RPMI7951 (cell line): Measurements from ENCODE around the gene PEX6. TPM values are rescaled to one million over a fixed set of nuclear protein-coding genes. Genes with fewer than 3 reads are reported as not detected.
A peak's percentile ranks its signal among the peaks of the same experiment; 100 is the strongest.

Experiments
- DNase-seq: peaks from one replicate; pipeline ENCODE4 v3.0.0-alpha.2; 2012; ENCODE audit warnings: low read depth
- total RNA-seq: library from RNA; depleted of rRNA; stranded (reverse); fragments of >200 nt; shearing (Covaris generic); gene quantifications from 2 replicates; pipeline ENCODE4 v1.2.3, GENCODE V29; 2014; rRNA removed

The PEX6 gene, protein sequence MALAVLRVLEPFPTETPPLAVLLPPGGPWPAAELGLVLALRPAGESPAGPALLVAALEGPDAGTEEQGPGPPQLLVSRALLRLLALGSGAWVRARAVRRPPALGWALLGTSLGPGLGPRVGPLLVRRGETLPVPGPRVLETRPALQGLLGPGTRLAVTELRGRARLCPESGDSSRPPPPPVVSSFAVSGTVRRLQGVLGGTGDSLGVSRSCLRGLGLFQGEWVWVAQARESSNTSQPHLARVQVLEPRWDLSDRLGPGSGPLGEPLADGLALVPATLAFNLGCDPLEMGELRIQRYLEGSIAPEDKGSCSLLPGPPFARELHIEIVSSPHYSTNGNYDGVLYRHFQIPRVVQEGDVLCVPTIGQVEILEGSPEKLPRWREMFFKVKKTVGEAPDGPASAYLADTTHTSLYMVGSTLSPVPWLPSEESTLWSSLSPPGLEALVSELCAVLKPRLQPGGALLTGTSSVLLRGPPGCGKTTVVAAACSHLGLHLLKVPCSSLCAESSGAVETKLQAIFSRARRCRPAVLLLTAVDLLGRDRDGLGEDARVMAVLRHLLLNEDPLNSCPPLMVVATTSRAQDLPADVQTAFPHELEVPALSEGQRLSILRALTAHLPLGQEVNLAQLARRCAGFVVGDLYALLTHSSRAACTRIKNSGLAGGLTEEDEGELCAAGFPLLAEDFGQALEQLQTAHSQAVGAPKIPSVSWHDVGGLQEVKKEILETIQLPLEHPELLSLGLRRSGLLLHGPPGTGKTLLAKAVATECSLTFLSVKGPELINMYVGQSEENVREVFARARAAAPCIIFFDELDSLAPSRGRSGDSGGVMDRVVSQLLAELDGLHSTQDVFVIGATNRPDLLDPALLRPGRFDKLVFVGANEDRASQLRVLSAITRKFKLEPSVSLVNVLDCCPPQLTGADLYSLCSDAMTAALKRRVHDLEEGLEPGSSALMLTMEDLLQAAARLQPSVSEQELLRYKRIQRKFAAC
- total RNA-seq = 16.5 and 18.1 TPM in 2 replicates

- peak; percentile 87 for DNase-seq
Observed at GRCh38 chr6:42978839-42979522, at the start of gene PEX6. Gene PEX6, minus strand, starts transcription at chr6:42979181. Its CDS starts 31 bp downstream, at chr6:42979150.

GRCh38 chr6:43026365-43026764, 47.4 kb upstream of the PEX6 start:
- DNase-seq = no peak

DNA sequence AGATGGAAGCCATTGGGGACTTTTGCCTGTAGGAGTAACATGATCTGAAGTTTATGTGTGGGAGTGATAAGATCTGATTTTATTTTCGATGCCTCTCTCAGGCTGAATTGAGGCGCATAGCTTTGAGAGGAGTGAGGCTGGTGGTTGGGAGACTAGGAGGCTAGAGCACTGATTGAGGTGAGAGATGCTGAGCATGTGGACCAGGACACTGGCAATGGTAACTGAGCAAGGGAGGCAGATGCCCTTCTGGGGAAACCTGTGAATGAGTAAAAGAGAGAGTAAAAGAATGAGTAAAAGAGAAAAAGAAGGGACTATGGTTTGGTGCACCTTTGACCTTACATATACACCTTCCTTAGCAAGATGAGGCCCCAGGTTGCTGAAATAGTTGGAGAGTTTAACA, 45.5 kb upstream of the PEX6 start:
- no peak for DNase-seq

GRCh38 chr6:43021270-43022047, 42.5 kb upstream of the PEX6 start, which contains the start of gene RRP36:
Gene RRP36, plus strand, starts transcription at chr6:43021623. Its CDS starts 32 bp downstream, at chr6:43021655.
- peak; percentile 72 for DNase-seq

GRCh38 chr6:43020847-43021246, 41.9 kb upstream of the PEX6 start:
- DNase-seq = peak; percentile 29

- no peak for DNase-seq
Observed at GRCh38 chr6:43020052-43020705, 41.2 kb upstream of the PEX6 start.

DNA sequence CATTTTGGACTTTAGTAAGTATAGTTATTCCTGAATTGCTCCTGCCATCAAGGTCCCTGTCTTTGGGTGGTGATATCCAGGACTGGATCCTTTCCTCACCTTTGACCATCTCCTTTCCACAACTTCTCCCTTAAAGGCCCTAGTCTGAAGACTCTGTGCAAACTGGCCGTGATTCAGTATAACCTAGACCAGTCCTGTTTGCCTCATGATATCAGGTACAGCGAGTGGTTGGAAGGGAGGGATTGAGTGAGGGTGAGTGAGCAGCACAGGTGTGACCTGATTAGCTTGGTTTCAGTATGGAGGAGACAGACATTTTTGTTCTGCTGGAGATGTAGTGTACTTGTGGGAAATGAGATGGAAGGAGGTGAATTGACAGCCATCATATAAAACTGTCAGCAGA, 40.2 kb upstream of the PEX6 start:
- no peak for DNase-seq

- no peak for DNase-seq
Observed at GRCh38 chr6:43016943-43017334, 38.0 kb upstream of the PEX6 start.

- no peak for DNase-seq
Observed at GRCh38 chr6:43016176-43016942, 37.4 kb upstream of the PEX6 start.

DNA sequence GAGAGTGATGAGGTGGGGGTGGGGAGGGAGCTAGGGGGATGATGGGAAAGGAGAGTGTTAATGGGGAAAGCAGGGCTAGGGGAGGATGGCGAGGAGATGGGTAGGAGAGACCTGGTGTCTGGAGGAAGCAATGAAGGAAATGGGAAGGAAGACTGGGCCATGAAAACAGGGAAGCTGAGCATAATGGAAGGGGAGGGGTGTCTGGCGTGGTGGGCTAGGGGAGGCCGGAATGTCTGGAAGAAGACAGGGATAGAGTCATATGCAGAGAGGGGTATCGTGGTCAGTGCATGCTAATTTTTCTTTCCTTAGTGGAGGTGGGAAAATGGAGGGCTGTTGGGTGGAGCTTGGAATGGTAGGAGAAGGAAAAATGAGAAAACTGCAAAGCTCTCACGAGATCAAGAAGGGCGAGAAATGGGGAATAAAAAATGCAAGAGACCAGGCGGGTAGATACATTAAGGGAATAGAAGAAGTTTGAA, 35.5 kb upstream of the PEX6 start:
- peak; percentile 37 for DNase-seq

- peak; percentile 100 for DNase-seq
Observed at GRCh38 chr6:43013843-43014433, 35.0 kb upstream of the PEX6 start, which contains the start of the genes KLHDC3 and MEA1. Gene KLHDC3, plus strand, starts transcription at chr6:43014249. Its CDS starts 2,944 bp downstream, at chr6:43017193. Gene MEA1, minus strand, starts transcription at chr6:43013946. Its CDS starts 133 bp downstream, at chr6:43013813.

DNA sequence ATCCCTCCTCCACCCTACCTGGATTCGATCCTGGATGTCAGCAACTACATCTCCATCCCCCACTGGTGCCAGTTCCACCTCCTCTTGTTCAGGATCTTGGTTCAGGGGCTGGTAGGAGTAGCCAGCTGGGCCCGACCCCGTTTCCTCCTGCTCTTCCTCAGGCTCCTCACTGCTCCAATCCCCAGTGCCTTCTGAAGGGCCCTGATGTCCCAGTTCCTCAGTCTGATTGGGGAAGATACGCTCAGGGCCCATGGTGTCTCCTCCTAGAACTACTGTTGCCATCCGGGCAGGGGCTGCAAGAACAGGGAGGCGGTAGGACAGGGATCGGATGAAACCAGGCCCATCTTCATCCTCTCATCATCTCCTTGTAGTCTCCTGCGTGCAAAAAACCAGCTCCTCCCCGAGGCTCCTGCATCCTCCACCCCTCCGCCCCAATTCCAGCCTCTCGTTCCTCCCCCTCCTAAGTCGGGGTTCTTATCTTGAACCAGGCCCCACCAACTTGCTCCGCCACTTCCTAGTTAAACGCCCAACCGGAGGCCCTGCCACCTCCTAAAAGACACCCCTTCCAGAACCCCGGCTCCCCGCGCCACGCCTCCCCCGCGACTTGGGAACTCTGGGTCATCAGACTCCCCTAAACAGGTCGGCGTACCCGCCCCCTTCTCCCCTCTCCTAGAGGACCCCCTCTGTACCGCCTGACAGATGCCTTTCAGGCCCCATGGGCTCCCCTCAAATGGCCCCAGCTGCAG, 34.3 kb upstream of the PEX6 start:
- DNase-seq = peak; percentile 43

- no peak for DNase-seq
Observed at GRCh38 chr6:43012364-43012763, 33.4 kb upstream of the PEX6 start.

DNA sequence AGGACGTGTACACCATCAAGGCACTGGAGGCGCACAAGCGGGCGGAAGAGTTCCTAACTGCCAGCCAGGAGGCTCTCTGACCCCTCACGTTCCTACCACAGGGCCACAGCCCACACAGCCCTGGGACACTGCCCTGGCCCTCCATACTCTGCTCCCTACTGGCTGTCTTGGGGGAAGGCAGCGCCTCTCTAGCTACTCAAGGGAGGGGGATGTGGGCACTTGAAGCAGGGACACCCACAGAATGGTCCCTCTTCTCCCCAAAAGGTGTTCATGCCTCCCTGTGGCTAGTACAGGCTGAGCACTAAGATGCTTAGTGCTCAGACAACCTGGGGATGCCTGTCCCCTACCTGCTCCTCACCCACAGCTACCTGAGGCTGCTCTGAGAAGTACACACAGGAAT, 32.2 kb upstream of the PEX6 start:
- DNase-seq = no peak

DNA sequence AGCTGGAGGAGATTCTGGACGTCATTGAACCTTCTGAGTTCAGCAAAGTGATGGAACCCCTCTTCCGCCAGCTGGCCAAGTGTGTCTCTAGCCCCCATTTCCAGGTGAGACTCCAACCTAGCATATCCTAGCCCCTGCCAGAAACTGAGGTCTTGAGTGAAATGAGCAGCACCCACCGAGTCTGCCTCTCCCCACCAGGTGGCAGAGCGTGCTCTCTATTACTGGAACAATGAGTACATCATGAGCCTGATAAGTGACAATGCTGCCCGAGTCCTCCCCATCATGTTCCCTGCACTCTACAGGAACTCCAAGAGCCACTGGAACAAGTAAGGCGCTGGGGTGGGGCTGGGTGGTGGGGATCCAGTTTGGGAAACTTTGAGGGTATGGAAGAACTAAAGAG, 30.1 kb upstream of the PEX6 start:
- DNase-seq = peak; percentile 39

- DNase-seq = no peak
Observed at GRCh38 chr6:43007126-43007525, 28.1 kb upstream of the PEX6 start.

DNA sequence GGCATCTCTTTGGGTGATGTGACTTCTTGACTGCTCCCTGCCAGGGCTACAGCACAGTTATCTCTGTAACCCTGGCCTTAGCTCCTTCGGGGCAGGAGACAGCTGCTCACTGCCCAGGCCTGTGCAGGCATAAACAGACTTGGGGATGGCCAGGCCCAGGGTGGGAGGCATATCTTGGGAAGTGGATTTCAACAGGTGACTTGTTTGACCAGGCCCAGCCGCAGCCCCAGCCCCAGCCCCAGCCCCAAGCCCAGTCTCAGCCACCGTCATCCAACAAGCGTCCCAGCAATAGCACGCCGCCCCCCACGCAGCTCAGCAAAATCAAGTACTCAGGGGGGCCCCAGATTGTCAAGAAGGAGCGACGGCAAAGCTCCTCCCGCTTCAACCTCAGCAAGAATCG, 27.3 kb upstream of the PEX6 start:
- no peak for DNase-seq

GRCh38 chr6:43005844-43006243, 26.9 kb upstream of the PEX6 start:
- DNase-seq = no peak
